ENCODE results near the gene CBX7.

Gene CBX7

GRCh38 chr22:39091126-39092081, 61.1 kb downstream of the CBX7 start:
- DNase-seq (ENCODE audit: low read depth) = no peak

- DNase-seq (ENCODE audit: low read depth) = no peak
Measured at GRCh38 chr22:39090426-39091064, 61.9 kb downstream of the CBX7 start.

GRCh38 chr22:39089928-39090327, 62.6 kb downstream of the CBX7 start:
- DNase-seq (ENCODE audit: low read depth) = no peak

GRCh38 chr22:39088685-39089032, 63.8 kb downstream of the CBX7 start:
- DNase-seq (ENCODE audit: low read depth) = no peak

- DNase-seq (ENCODE audit: low read depth) = no peak
Measured at GRCh38 chr22:39087881-39088684, 64.4 kb downstream of the CBX7 start.

GRCh38 chr22:39087098-39087497, 65.4 kb downstream of the CBX7 start:
- no peak for DNase-seq (ENCODE audit: low read depth)

GRCh38 chr22:39084666-39085065, 67.8 kb downstream of the CBX7 start:
- no peak for DNase-seq (ENCODE audit: low read depth)

- no peak for DNase-seq (ENCODE audit: low read depth)
Measured at GRCh38 chr22:39083212-39084165, 69.0 kb downstream of the CBX7 start.

GRCh38 chr22:39081598-39081997, 70.9 kb downstream of the CBX7 start:
- DNase-seq (ENCODE audit: low read depth) = no peak

- no peak for DNase-seq (ENCODE audit: low read depth)
Measured at GRCh38 chr22:39081016-39081415, 71.5 kb downstream of the CBX7 start.
